AG09309 (cell line): Measurements from ENCODE around the gene DDR1.
"Not testable (repeated sequence)": the region's sequence is repeated elsewhere in the genome, so short reads cannot be mapped to it uniquely, and the experiment has no call there.

Experiments
- DNase-seq: peaks from one replicate; pipeline ENCODE4 v3.0.0-alpha.2; 2010; ENCODE audit warnings: low read depth
- H3K4me3 ChIP-seq: 2 replicates; pipeline ENCODE4 v1.5.1; 2011; ENCODE audit warnings: mild to moderate bottlenecking, low read depth, low read length, moderate library complexity; ENCODE audit not compliant: control insufficient read depth
- TF ChIP-seq, protein P1 (sequence below): IDR thresholded peaks from 2 replicates; pipeline ENCODE4 v1.5.1; 2011; ENCODE audit warnings: mild to moderate bottlenecking, low read depth, low read length, inconsistent platforms; ENCODE audit not compliant: insufficient read depth, control insufficient read depth; ENCODE audit errors: missing control alignments

Gene DDR1

DNA sequence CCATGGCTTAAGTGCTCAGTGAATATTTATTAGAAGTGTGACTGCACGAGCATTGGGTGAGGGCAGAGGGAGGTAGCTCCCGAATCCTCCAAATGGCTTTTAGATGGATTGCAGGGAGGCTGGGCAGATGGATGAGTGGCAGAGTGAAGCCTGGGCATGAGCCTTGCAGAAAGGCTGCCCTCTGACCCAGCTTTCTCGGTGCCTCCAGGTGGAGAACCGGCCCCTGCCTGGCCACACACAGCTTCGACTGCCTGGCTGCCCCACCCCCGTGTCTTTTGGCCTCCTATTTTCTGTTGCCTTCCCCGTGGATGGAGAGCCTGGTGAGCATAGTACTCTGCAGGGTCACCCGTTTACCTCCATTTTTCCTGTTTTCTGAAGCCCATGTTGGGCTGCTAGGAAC lies 33.2 kb downstream of the DDR1 start:
- TF ChIP-seq, protein P1, sequence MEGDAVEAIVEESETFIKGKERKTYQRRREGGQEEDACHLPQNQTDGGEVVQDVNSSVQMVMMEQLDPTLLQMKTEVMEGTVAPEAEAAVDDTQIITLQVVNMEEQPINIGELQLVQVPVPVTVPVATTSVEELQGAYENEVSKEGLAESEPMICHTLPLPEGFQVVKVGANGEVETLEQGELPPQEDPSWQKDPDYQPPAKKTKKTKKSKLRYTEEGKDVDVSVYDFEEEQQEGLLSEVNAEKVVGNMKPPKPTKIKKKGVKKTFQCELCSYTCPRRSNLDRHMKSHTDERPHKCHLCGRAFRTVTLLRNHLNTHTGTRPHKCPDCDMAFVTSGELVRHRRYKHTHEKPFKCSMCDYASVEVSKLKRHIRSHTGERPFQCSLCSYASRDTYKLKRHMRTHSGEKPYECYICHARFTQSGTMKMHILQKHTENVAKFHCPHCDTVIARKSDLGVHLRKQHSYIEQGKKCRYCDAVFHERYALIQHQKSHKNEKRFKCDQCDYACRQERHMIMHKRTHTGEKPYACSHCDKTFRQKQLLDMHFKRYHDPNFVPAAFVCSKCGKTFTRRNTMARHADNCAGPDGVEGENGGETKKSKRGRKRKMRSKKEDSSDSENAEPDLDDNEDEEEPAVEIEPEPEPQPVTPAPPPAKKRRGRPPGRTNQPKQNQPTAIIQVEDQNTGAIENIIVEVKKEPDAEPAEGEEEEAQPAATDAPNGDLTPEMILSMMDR: no peak
- no peak for DNase-seq

DNA sequence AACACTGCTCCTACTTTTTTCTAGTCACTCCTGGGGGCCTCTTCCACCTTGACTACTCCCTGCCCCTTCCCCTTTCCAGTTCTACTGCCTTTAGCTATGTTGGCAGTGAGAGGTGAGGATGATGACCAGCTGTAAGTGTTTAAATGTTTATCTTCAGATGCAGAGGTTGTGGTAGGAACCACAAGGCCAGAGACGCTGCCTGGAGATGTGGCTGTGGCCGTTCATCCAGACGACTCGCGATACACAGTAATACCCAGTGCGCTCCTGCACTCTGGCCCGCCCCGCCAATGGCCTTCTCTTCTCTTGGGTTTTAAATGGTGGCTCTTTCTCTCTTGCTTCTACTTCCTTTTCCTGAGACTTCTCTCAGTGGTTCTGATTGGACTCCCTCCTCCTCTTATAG lies 34.4 kb downstream of the DDR1 start:
- TF ChIP-seq, protein P1: no peak
- H3K4me3 ChIP-seq: no peak overlapping the region
- DNase-seq: no peak

More for the DNA sequence above, 33.2 kb downstream of the DDR1 start:
- no peak overlapping the region for H3K4me3 ChIP-seq

DNA sequence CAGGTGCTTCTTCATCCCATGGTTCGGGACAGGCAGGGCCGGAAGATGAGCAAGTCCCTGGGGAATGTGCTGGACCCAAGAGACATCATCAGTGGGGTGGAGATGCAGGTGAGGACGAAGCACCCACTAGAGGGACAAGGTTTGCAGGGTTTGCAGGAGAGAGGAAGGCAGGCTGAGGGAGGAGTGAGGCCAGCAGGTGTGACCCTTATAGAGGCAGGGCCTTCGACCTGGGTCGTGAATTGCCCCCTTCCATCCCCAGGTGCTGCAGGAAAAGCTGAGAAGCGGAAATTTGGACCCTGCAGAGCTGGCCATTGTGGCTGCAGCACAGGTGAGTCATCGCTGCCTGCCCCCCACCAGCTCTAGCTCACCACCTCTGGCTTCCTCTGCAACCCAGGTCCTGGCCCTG lies 38.1 kb downstream of the DDR1 start:
- TF ChIP-seq, protein P1: no peak
- H3K4me3 ChIP-seq: no peak overlapping the region
- DNase-seq: no peak

DNA sequence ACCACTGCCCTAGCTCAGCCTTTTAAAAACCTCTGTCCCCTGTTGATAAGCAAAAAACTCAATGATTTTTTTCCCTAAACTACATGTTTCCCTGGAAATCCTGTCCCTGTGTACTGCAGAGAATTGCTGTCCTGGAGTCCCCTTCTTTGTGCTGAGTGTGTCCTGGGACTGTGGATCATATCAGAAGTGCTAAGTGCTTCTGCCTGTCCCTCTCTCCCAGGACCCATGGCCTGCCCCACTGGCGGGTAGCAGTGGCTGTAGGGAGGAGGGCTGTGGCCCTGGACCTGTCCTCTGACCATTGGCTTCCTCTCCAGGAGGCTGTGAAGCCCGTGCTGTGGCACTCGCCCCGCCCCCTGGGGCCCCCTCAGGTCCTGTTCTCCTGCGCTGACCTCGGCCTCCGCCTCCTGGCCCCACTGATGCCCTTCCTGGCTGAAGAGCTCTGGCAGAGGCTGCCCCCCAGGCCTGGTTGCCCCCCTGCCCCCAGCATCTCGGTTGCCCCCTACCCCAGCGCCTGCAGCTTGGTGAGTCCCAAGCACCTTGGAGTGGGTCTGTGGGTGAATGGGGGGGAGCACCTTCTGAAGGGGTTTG lies 39.8 kb downstream of the DDR1 start:
- not testable (repeated sequence) for DNase-seq

DNA sequence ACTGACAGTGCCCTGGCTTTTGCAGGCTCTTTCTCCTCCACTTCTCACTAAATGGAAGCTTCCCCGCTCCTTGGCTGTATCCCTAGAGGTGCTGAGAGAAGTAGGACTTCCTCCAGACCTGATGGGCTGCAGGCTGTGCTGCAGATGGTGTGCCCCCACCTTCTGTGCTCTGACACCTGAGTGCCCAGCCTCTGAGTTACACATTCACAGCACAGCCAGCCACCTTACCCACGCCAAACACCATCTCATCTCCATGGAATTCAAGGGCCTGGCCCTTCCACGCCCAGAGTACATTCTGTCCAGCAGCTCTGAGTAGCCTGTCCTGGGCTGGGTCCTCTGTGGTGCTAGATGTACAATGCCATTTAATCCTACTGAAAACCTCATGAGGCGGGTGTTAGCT lies 42.3 kb downstream of the DDR1 start:
- no peak overlapping the region for H3K4me3 ChIP-seq
- DNase-seq: no peak
- TF ChIP-seq, protein P1: no peak

More for the DNA sequence above, 39.8 kb downstream of the DDR1 start:
- not testable (repeated sequence) for H3K4me3 ChIP-seq

DNA sequence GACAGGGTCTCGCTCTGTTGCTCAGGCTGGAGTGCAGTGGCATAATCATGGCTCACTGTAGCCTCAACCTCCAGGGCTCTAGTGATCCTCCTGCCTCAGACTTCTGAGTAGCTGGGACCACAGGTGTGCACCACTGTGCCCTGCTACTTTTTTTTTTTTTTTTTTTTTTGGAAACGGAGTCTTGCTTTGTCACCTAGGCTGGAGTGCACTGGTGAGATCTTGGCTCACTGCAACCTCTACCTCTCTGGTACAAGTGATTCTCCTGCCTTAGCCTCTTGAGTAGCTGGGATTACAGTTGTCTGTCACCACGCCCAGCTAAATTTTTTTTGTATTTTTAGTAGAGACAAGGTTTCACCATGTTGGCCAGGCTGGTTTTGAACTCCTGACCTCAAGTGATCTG lies 42.8 kb downstream of the DDR1 start:
- not testable (repeated sequence) for H3K4me3 ChIP-seq, DNase-seq

DNA sequence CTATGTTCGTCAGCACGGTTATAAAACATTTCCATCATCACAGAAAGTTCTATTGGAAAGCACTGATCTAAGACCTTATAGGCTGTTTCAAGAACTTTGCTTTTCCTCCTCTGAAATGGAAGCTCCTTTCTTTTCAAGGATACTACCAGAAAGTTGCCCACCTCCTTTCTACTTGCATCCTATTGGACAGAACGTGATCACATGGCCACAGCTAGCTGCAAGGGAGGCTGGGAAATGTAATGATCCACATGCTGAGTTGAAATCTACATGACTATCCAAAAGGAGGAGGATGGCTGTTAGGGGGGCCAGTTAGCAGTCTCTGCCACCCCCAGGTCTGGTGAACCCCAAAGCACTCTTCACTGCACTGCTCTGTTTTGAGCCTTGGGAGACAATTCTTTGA lies 44.4 kb downstream of the DDR1 start:
- TF ChIP-seq, protein P1: no peak
- H3K4me3 ChIP-seq: no peak overlapping the region

DNA sequence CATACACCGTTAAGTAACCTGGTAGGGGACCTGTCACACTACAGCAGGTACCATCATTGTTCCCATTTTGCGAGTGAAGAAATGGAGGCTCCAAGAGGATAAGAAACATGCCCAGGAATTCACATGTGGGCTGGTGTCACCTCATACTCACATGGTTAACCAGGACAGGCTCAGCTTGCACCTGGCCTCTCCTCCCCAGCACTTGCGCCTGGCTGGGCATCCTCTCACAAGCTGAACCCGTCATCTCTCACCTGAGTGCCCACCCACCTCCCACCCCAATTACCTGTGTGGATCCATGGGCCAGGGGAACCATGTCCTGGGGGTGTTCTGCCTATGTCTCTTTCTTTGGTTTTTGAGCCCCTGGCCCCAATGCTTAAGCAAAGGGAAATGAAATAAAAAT lies 46.2 kb downstream of the DDR1 start:
- TF ChIP-seq, protein P1: no peak
- H3K4me3 ChIP-seq: no peak overlapping the region
- DNase-seq: no peak

More for the DNA sequence above, 44.4 kb downstream of the DDR1 start:
- DNase-seq: no peak
